Amniotic stem cell (primary cell): ENCODE results near the gene SORD.
"Not testable (repeated sequence)": the region's sequence is repeated elsewhere in the genome, so short reads cannot be mapped to it uniquely, and the experiment has no call there.

Source experiments
- DNase-seq: peaks from one replicate; lab custom pipeline; 2025; lab: John Stamatoyannopoulos, UW

The SORD gene

GRCh38 chr15:45062301-45062700, 39.3 kb downstream of the SORD start:
- not testable (repeated sequence) for DNase-seq

- DNase-seq: no peak
These were observed 41.4 kb downstream of the SORD start for GRCh38 chr15:45064386-45064785.

- DNase-seq: not testable (repeated sequence)
These were observed 47.0 kb downstream of the SORD start for GRCh38 chr15:45069942-45070360.

GRCh38 chr15:45073602-45074001, 50.6 kb downstream of the SORD start:
- not testable (repeated sequence) for DNase-seq

- DNase-seq: not testable (repeated sequence)
These were observed 52.7 kb downstream of the SORD start for GRCh38 chr15:45075440-45076320.

- not testable (repeated sequence) for DNase-seq
These were observed 54.4 kb downstream of the SORD start for GRCh38 chr15:45077391-45077790.

GRCh38 chr15:45079201-45079600, 56.2 kb downstream of the SORD start:
- DNase-seq: not testable (repeated sequence)

- not testable (repeated sequence) for DNase-seq
These were observed 56.7 kb downstream of the SORD start for GRCh38 chr15:45079628-45080246.

- not testable (repeated sequence) for DNase-seq
These were observed 57.6 kb downstream of the SORD start for GRCh38 chr15:45080593-45080992.

GRCh38 chr15:45082412-45082811, 59.4 kb downstream of the SORD start:
- not testable (repeated sequence) for DNase-seq

- no peak for DNase-seq
These were observed 60.2 kb downstream of the SORD start for GRCh38 chr15:45083223-45083622.

- DNase-seq: no peak
These were observed 61.2 kb downstream of the SORD start for GRCh38 chr15:45084163-45084562.

- DNase-seq: no peak
These were observed 64.5 kb downstream of the SORD start for GRCh38 chr15:45087513-45087912.

- no peak for DNase-seq
These were observed 66.1 kb downstream of the SORD start for GRCh38 chr15:45088801-45089711.

- DNase-seq: no peak
These were observed 66.8 kb downstream of the SORD start for GRCh38 chr15:45089712-45090373.

GRCh38 chr15:45091161-45091560, 68.2 kb downstream of the SORD start:
- no peak for DNase-seq

- no peak for DNase-seq
These were observed 68.6 kb downstream of the SORD start for GRCh38 chr15:45091576-45091975.

- no peak for DNase-seq
These were observed 70.0 kb downstream of the SORD start for GRCh38 chr15:45093013-45093412.

- DNase-seq: no peak
These were observed 70.8 kb downstream of the SORD start for GRCh38 chr15:45093622-45094357.

GRCh38 chr15:45094358-45094730, 71.3 kb downstream of the SORD start:
- DNase-seq: no peak

GRCh38 chr15:45095661-45096060, 72.7 kb downstream of the SORD start:
- no peak for DNase-seq
